Stimulated activated CD4-positive, alpha-beta T cell treated with anti-CD3 and anti-CD28 coated beads, TNF-alpha, amount 100 ng/mL, for 4 hours (primary cell): ENCODE data around the gene CST4.
"Not testable (repeated sequence)": the region's sequence is repeated elsewhere in the genome, so short reads cannot be mapped to it uniquely, and the experiment has no call there.

Experiments used
- DNase-seq, 3 experiments: peaks; one replicate each; pipeline ENCODE4 v3.0.0-alpha.2; 2020; ENCODE audit warnings: low read depth in 3 of 3

Gene CST4

DNA sequence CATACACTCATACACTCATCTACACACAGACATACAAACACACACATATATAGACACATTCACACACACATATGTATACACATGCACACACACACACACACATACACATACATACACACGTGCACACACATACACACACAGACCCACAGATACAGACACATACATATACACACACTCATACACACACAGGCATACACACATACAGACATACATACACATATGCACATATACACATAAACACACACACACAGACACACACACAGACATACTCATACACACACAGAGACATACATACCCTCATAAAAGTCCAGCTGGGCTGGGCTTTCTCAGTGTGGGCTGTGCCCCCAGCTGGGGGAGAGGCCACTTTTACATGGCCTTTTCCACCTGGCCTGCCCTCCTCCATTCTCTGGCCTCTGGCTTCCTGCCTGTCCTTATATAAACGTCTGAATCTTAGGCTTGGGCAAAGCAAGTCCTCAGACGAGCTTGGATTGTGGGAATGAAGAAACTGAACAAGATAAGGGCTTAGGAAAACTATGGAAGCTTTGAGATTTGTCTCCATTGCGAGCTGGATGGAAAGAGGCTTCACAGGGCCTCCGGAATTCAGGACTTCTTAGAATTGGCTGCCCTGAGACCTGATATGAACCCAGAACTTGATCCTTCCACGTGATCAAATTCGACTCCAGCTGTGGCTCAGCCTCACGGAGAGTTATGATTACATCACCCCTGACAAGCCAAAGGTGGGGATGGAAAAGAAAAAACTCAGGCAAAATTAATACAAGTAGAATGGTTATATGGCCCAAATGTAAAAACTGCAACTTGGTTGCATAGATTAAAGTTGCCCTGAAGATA lies 28.6 kb downstream of the CST4 start:
- no peak for DNase-seq

DNA sequence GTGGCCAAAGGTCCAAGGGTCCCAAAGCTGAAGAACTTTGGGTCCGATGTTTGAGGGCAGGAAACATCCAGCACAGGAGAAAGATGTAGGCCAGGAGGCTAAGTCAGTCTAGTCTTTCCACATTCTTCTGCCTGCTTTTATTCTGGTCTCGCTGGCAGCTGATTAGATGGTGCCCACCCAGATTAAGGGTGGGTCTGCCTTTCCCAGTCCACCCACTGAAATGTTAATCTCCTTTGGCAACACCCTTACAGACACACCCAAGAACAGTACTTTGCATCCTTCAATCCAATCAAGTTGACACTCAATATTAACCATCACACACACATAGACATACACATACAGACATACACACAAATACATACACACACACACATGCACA lies 29.2 kb downstream of the CST4 start:
- DNase-seq, result not testable (repeated sequence)

DNA sequence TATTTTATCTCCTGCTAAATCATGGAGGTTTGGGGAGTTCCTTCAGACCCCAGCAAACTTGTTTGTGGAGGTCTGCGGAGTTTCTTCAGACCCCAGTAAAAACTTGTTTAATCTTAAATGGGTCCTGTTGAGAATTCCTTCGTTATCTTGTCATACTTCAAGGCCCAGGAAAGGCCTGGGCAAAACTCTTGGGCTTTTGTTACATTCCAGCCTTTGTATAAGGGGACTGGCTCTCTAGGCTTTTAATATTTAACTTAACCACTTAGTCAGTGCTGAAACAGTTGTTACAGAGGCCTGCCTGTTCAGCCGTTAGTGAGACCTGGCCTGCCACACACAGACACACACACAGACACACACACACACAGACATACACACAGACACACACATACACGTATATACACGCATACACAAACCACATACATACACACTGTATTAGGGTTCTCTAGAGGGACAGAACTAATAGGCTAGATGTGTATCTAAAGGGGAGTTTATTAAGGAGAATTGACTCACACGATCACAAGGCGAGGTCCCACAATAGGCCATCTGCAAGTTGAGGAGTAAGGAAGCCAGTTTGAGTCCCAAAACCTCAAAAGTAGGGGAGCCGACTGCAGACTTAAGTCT lies 29.7 kb downstream of the CST4 start:
- DNase-seq, result no peak

DNA sequence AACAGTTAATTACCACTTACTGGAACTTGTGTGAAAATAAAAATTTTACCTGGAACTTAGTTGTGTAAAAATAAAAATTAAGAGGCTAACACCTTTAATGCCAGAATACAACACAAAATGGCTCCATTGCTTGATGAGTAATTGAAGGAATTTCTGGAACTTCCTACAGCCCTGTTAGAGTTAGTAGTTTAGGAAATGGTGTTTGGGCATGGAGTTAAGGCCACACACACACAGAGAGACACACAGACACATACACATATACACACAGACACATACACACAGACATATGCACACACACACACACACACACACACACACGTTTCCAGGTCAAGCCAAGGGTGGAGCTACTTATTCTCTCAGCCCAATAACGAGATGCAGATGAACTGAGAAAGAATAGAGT lies 30.5 kb downstream of the CST4 start:
- no peak for DNase-seq

DNA sequence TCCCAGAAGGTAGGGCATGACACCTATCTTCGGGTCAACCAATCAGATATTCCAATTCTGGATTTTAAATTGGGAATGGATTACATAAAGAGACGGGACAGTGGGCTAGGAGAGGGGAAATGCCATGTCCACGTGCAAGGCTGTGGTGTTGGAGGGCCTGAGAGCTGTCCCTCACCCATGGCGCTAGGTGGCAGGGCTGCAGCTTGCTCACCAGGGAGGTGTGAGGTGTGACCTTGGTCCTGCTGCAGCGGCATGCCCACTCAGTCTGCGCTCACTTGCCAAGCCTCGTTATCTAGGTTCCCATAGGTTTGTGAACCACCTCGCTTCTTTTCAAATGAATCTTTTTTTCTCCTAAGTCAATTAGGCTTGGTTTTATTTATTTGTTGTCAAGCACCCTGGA lies 31.6 kb downstream of the CST4 start:
- DNase-seq, result no peak

DNA sequence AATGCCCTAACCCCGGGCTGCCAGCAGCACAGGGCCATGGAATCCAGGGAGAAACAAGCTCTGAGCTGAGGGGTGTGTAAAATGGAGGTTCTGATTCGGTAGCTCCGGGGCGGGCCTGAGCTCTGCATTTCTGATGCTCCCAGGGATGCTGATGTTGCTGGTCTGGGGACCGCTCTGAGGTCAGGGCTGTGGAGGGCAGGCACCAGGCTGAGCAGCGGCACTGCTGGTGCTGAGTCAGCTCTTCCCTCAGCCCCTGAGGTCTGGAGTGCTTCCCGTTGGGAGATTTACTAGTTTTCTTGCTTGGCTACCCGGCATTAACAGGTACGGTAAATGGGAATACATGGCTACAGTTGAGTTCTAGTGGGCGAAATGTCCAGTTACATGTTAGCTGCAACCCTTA lies 32.5 kb downstream of the CST4 start:
- DNase-seq, result no peak

DNA sequence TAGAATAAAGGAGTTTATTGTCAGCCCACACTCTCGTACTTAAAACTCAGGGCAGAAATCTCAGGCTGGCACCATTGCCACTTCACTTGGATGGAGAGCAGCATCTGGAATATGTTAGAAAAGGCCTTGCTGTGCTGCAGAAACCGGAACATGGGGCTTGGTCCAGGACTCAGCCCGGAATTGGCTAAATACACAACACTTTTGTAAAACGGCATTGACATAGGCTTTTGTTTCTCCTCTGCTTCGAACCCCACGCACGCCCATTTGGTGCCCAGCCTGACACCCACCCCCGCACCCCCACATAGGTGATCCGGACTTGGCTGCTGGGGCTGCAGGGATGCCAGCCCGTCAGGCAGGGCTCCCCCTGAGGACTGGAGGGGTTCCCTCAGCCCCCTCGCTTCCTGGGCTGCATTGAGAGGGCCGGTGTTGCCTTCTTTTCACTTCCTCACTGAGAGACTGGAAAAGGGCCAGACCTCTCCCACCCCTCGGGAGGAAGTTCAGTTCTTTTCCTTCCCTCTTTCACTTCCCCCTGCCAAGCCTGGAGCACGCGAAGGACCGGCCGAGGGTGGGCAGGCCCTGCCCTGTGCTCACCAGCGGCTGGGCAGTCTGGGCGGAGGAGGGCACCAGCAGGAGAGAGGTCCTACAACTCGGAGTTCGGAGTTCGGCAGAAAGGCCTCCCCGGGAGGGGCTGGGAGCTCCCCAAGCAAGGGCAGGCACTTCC lies 33.2 kb downstream of the CST4 start:
- DNase-seq, result no peak

DNA sequence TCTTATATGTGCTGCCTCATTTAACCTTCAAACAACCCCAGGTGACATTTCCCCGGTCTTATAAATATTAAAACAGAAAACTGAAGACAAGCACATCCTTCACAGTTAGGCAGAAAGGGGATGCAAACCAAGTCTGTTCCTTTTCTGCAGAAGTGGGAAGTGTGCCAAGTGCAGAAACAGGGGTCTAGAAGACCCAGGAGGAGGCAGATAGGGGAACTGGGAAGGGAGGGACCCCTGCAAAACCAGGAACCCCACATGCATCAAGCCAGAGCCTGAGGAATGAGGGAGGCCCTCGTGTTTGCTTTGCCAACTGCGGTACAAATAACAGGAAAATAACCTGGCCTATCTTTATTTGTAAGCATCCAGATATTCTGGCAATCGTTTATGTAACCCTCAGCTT lies 34.1 kb downstream of the CST4 start:
- no peak for DNase-seq

DNA sequence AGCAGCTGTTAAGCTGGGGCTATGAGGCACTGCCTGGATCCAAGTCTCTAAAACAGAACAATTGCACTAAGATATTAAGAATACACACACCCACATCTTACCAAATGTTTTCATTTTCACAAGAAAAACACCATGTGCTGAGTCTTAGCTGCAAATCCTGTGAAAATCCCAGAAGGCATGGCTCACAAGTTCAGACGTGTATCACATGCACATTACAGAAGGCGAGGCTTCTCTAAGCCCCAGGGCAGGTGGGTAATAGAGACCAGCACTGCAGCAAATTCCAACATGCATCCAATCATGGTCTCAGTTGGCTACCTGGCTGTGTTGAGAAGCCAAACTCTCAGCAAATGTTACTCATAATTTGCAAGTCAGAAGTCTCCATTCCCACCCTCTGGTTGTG lies 34.8 kb downstream of the CST4 start:
- no peak for DNase-seq

DNA sequence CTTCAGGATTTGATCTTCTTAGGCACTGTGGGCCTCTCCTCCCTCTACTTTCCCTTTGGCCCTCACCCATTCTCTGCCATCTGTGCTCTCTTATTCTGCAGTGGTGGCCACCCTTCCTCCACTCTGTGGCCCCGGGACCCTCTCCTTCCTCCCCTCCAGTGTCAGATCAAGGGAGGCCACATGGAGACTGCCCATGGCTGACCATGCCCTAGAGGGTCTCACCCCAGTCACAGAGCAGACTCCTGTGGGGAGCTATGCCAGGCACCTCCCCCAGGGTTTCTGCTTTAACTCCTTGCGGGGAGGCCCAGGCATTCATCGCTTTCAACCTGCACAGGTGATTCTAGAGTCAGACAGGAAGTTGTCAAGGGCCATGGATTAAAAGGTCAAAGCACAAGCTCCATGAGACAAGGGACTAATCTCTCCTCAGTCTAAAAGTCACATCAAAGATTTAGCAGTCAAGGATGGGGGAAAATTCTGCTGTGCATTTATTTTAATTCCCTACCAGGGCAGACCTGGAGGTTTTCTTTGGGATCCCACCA lies 35.4 kb downstream of the CST4 start:
- DNase-seq, result no peak

DNA sequence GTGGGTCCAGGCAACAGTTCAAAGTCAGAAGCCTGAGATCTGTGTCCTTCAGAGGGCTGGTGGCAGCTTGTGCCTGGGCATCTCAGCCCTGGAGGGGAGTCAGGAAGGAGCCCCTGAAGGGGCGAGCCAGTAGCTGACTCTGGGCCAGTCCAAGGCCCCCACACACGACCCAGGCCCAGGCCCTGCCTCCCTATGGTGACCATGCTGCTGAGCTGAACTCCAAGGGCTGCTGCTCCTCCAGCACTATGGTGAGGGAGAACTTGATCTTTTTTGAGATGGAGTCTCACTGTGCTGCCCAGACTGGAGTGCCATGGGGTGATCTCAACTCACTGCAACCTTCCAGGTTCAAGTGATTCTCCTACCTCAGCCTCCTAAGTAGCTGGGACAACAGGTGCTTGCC lies 35.9 kb downstream of the CST4 start:
- no peak for DNase-seq

DNA sequence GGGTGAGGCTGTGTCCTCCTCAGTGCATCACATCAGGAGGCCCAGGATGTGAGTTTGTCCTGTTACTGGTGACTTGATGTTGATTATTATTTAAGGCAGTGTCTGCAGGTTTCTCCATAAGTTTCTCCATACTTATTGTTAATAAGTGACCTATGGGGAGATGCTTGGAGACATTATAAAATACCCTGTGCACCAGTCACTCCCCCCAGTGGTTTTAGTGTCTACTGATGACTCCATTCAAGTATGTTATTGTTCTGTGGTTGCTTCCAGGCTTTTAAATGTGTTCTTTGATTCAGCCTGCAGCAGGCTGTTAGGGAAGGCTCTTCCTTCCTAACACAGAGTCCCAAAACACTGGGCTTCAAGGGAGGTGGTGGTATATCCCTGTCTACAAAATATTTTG lies 36.5 kb downstream of the CST4 start:
- DNase-seq, result no peak

DNA sequence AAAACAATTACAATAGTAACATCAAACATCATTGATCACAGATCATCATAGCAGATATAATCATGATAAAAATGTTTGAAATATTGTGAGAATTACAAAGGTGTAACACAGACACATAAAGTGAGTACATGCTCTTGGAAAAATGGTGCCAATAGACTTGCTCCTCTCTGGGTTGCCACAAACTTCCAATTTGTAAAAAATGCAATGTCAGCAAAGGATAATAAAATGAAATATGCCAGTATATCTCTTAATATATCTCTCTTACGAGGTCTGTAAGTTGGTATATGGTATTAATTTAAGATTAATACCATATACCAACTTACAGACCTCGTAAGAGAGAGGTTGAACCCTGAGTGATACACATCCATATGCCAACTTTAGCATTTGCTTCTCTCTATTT lies 37.7 kb downstream of the CST4 start:
- DNase-seq, result no peak

DNA sequence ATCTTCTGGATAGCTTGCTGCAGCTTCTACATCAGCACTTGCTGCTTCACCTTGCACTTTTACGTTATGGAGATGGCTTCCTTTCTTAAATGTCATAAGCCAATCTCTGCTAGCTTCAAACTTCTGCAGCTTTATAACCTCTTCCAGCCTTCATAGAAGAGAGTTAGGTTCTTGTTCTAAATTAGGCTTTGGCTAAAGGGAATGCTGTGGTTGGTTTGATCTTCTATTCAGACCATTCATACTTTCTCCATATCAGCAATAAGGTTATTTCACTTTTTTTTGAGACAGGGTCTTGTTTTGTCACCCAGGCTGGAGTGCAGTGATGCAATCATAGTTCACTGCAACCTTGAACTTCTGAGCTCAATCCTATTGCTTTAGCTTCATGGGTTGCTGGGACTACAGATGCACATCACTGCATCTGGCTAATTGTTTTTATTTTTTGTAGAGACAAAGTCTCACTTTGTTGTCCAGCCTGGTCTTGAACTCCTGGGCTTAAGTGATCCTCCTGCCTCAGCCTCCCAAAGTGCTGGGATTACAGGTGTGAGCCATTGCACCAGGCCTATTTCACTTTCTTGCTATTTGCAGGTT lies 38.9 kb downstream of the CST4 start:
- no peak for DNase-seq

DNA sequence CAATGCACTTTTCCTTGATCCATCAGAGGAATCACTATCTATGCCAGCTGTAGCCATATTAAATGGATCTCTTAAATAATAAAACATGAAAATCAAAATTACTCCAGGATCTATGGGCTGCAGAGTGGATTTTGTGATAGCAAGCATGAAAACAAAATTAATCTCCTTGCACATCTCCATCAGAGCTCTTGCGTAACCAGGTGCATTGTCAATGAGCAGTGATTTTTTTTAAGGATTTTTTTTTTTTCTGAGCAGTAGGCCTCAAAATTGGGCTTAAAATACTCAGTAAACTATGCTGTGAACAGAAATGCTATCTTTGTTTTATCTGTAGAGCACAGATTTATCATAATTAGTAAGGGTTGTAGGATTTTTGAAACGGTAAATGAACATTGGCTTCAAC lies 39.6 kb downstream of the CST4 start:
- no peak for DNase-seq

DNA sequence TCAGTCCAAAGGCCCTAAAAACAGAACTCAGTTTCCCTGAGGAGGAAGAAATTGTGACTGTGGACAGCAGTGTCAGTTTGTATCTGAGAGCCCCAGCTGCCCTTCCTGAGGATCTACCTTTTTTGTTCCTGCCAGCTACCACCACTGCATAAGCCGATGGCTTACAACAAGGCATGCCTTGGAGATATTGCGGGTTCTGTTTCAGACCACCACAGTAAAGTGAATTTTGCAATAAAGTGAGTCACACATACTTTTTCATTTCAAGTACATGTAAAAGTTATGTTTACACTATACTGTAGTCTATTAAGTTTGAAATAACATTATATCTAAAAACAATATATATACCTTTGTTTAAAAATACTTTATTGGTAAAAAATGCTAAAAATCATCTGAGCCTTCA lies 41.5 kb downstream of the CST4 start:
- no peak for DNase-seq

DNA sequence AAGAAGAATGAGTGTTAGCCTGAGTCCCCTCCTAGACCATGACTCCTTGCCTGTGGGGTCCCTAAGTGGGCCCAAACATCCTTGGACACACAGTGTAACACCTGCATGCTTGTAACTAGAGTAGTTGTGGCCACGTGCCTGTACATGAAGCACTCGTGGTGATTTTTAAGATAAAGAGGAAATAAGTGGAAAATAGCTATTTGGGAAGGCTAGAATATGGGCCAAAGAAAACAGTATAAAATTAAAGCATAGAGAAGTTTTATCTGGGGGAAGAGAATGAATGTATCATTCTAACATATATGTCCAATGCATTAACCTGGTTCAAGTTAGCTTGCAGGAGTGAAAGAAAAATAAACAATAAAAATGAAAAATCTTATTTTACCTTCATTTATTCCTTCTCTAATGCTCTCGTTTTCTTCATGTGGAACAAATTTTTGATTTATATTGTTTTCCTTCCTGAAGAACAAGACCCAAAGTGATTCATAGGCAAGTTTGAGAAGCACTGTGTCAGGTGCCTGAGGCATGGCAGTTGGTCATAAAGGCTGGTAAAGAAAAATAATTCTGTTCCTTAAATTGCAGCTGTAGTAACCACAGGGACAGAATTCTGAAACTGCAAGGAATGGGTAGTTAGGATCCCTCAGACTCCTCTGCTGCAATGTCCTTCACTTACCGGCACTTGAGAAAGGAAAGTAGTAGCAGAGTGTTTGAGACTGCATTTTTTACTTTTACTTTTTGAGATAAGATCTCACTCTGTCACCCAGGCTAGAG lies 42.5 kb downstream of the CST4 start:
- DNase-seq, result no peak

DNA sequence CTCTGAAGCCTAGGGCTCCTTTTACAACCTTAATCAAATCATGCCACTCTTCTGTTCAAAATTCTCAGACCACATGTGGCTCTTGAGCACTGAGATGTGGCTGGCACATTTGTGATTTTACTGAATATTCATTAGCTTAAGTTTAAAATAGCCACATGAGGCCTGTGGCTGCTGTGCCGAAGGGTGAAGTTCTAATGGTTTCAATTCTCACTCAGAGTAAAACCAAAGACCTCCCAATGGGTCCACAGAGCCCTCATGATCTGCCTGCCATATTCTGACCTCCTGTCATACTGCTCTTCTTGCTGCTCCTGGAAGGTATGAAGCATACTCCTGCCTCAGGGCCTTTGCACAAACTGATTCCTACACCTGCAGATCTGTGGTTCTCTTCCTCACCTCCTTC lies 43.3 kb downstream of the CST4 start:
- DNase-seq, result no peak

DNA sequence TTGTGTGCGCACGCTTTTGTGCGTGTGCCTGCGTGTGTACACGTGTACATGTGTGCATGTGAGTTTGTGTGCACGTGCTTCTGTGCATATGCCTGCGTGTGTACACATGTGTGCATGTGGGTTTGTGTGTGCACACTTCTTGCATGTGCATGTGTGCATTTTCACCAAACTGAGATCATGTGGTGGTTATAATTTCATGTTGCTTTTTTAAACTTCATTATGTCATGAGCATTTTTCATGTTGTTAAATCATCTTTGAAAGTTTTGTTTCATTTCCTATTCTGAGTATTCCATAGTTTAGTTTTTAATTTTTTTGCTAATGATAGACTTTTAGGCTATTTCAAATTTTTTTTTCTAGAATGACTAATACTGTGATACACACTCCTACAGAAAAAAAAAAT lies 44.7 kb downstream of the CST4 start:
- DNase-seq, result no peak

DNA sequence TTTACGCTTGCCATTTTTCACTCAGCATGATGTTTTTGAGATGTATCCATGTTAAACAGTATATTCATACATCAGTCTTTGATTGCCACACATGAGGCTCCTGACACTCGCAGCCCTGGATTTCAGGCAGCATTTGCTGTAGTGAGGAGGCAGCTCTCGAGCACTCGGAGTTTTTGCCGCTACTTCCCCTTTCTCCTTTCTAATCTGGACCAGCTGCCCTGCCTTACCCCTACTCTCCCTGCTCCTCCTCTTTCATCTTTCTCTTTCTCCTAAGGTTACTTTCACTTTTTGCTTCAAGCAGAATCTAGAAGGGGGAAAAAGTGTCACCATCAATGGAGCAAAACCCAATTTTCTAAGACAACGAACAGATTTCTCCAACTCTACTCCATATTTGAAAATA lies 45.2 kb downstream of the CST4 start:
- no peak for DNase-seq

DNA sequence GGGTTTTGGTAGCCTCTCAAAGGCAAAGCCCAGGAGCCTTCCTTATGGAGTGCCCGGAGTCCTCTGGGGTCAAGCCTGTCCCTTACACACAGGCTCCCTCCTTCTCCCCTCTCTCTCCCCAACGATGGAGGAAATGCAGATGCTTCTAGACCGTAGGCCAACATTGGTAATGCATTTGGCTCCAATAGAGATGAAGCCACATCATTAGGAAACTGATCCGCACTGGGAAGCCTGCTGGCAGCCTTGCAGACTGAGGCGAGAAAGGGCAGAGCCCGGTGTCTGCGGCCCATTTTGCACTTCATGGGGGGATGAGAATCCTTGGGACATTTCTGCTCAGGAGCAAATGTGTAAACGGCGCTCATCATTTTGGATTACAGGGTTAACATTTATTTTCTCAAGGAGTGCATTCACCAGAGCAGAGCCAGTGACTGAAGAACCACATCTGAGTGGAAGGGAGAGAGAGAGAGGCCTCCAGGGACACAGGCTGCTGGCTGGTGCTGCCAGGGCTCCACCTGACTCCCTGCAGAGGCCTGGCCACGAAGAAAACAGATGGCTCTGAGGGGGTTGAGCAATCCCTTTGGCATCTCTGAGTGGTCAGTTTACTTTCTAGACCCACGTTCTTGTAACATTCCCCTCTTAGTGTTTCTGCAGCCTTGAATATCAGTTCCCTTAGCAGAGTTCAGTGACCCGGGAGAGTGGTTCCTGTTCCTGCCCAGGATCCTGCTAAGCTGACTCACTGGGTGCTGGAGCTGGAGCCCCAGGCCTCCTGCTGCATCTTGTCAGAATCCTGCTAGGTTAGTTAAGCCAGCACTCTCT lies 46.7 kb downstream of the CST4 start:
- DNase-seq, result no peak
